Colonic mucosa (tissue), 4 donors: ENCODE results near the gene LIX1L. TPM values are rescaled to one million over a fixed set of nuclear protein-coding genes. Genes with fewer than 3 reads are reported as not detected.

Experiments used
- DNase-seq: peaks from one replicate; pipeline ENCODE4 v3.0.0-alpha.2; 2020
- H3K27ac ChIP-seq: fragments of 200-600 bp; one replicate; pipeline ENCODE4 v1.8.0; 2021
- H3K27me3 ChIP-seq: fragments of 200-600 bp; one replicate; pipeline ENCODE4 v1.8.0; 2021
- H3K36me3 ChIP-seq: fragments of 200-600 bp; one replicate; pipeline ENCODE4 v1.8.0; 2021
- H3K4me1 ChIP-seq: fragments of 200-600 bp; one replicate; pipeline ENCODE4 v1.8.0; 2021; ENCODE audit warnings: mild to moderate bottlenecking
- H3K4me3 ChIP-seq: fragments of 200-600 bp; one replicate; pipeline ENCODE4 v1.8.0; 2021
- H3K9ac ChIP-seq, 2 donors: one replicate each; pipeline ENCODE4 v1.7.0; 2013; ENCODE audit warnings: control low read depth in 2 of 2, low read depth in 2 of 2, low read length in 2 of 2
- H3K9me3 ChIP-seq: fragments of 200-600 bp; one replicate; pipeline ENCODE4 v1.8.0; 2021
- intact Hi-C: fragments of 100-400 bp; cut with DNase I; formaldehyde crosslinking; loops from one replicate; pipeline ENCODE4 v1.14.1; 2022
- total RNA-seq, 2 donors: library from RNA; stranded (reverse); fragmentation: NEBNext Ultra II Directional in 1 of 2; extraction: Animal tissue kit (Norgen Biotek cat#: 25700) in 1 of 2; gene quantifications; one replicate each; pipeline ENCODE4 v1.2.1, GENCODE V29; 2021
- TF ChIP-seq, protein P1 (sequence below): fragments of 200-600 bp; IDR thresholded peaks from one replicate; pipeline ENCODE4 v1.8.0; 2022; ENCODE audit warnings: antibody characterized with exemption, mild to moderate bottlenecking
- donor health status: healthy.
- donor health status: DM: no; HTN: no; CAD: no.
- donor health status: DM: no; HTN: no; CAD: no.

LIX1L gene
- total RNA-seq, 2 donors from 2014 or later, result 4.7 to 8.6 TPM

DNA sequence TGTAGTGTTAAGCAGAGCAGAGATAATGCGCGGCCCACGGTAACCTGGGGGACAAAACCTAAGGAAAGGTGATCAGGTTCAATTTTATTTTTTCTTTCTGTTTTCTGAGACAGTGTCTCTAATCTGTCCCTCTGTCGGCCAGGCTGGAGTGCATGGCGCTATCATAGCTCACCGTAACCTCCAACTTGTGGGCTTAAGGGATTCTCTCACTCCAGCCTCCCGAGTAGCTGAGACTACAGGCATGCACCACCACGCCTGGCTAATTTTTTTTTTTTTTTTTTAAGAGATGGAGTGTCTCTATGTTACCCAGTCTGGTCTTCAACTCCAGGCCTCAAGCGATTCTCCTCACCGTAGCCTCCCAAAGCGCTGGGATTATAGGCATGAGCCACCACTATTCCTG lies 71.4 kb downstream of the LIX1L start:
- Histone ChIP-seq H3K27me3 (peaks cover 4% of the 10 kb centered on the region), H3K27ac (no peak overlapping the region), H3K36me3 (no peaks in the 10 kb centered on the region), H3K9ac (no peak overlapping the region), H3K4me3 (peak overlapping the region; percentile 74), H3K9me3 (no peaks in the 10 kb centered on the region), H3K4me1 (peaks cover 4% of the 10 kb centered on the region)
- TF ChIP-seq, protein P1, sequence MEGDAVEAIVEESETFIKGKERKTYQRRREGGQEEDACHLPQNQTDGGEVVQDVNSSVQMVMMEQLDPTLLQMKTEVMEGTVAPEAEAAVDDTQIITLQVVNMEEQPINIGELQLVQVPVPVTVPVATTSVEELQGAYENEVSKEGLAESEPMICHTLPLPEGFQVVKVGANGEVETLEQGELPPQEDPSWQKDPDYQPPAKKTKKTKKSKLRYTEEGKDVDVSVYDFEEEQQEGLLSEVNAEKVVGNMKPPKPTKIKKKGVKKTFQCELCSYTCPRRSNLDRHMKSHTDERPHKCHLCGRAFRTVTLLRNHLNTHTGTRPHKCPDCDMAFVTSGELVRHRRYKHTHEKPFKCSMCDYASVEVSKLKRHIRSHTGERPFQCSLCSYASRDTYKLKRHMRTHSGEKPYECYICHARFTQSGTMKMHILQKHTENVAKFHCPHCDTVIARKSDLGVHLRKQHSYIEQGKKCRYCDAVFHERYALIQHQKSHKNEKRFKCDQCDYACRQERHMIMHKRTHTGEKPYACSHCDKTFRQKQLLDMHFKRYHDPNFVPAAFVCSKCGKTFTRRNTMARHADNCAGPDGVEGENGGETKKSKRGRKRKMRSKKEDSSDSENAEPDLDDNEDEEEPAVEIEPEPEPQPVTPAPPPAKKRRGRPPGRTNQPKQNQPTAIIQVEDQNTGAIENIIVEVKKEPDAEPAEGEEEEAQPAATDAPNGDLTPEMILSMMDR, result no peak
- intact Hi-C loops, result no loop called here
- no peak for DNase-seq

DNA sequence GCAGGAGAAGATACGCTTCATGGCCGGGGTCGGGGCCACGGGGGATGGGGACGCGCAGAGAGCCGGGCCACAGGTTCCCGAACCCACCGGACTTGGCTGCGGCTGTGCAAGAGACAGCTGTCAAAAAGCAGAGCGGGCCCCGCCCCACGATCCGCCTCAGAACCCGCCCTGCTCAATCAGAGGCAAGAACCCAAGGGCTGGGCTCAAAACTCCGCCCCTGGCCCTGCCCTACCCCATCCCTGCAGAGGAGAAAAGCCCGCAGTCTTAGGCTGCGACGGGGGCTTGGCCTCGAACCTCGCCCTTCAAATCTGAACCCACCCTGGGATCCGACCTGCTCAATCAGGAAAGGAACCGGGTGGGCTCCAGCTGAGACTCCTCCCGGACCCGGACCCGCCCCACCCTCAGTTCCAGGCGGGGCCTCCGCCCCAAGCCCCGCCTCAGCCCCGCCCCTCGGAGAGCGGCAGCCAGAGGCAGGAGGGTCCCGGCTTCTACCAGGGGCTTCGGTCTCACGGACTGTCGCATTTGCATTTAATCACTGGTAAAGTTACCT lies 72.0 kb downstream of the LIX1L start, which contains the start of gene ANKRD35:
ANKRD35 (minus strand) TSS at position 129 of the 550 bp plus-strand sequence; CDS start at position 21, 108 bp downstream.
- no peaks in the 10 kb centered on the region for H3K36me3 ChIP-seq
- intact Hi-C loops, result no loop called here
- TF ChIP-seq, protein P1, result no peak
- H3K9me3 ChIP-seq, result no peaks in the 10 kb centered on the region
- peak within 1 kb of the TSS in 1 of 2 donors; percentile 17 for H3K9ac ChIP-seq
- H3K27me3 ChIP-seq, result peaks cover 4% of the 10 kb centered on the region
- H3K4me1 ChIP-seq, result peaks cover under 1% of the 10 kb centered on the region
- DNase-seq, result peak; percentile 88
- no peak within 1 kb of the TSS for H3K27ac ChIP-seq
- H3K4me3 ChIP-seq, result peak within 1 kb of the TSS; percentile 74

DNA sequence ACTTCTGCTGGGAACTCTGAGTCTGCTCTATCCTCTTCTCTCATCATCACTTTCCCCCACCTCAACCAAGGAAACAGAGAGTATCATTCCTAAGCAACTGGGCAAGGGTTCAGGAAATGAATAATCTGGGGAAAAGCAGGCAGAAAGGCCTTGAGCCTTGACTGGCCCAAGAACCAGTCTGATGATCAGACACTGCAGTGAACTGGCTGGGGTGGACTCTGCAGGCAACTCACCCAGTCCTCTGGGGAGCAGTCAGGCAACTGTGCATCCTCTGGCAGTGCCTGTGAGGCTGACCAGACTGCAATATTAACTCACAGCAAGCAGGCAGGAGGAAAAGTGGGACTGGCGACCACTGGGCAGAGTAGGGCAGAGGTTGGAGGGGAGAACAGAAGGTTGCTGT lies 73.1 kb downstream of the LIX1L start:
- Histone ChIP-seq H3K27me3 (peaks cover 4% of the 10 kb centered on the region), H3K9me3 (no peaks in the 10 kb centered on the region), H3K27ac (no peak overlapping the region), H3K9ac (no peak overlapping the region), H3K4me1 (no peaks in the 10 kb centered on the region), H3K36me3 (no peaks in the 10 kb centered on the region), H3K4me3 (no peak overlapping the region)
- TF ChIP-seq, protein P1, result no peak
- no peak for DNase-seq
- intact Hi-C loops, result no loop called here

Other genes starting within 250 kb of the LIX1L start
- gene CD160, start 238.5 kb downstream of the LIX1L start, total RNA-seq, result under 1 TPM; 0.25 to 0.61 TPM
- gene RNF115, start 133.9 kb downstream of the LIX1L start, total RNA-seq, result 1 to 10 TPM; 6.4 to 6.9 TPM
- gene POLR3C, start 133.8 kb downstream of the LIX1L start, total RNA-seq, result 10 to 100 TPM; 17.2 to 18.8 TPM
- gene NUDT17, start 112.4 kb downstream of the LIX1L start, total RNA-seq, result under 1 TPM; 0.69 to 0.82 TPM
- 10 to 100 TPM; 14.1 to 15.8 TPM for gene PIAS3, start 98.9 kb downstream of the LIX1L start, total RNA-seq
- under 1 TPM; 0.53 to 0.59 TPM for gene ANKRD35, start 72.2 kb downstream of the LIX1L start, total RNA-seq
- 1 to 10 TPM in 1 of 2 donors, under 1 TPM in 1; 0.19 to 1.7 TPM for gene ITGA10, start 48.0 kb downstream of the LIX1L start, total RNA-seq
- 10 to 100 TPM; 28.2 to 31.1 TPM for gene PEX11B, start 39.3 kb downstream of the LIX1L start, total RNA-seq
- 100 to 1,000 TPM; 108 to 148 TPM for gene RBM8A, start 30.5 kb downstream of the LIX1L start, total RNA-seq
- gene ANKRD34A, start 6.6 kb upstream of the LIX1L start, total RNA-seq, result under 1 TPM; 0.21 to 0.44 TPM
- 10 to 100 TPM; 12.6 to 16.1 TPM for gene POLR3GL, start 6.7 kb upstream of the LIX1L start, total RNA-seq
- 100 to 1,000 TPM; 302 to 496 TPM for gene TXNIP, start 38.6 kb upstream of the LIX1L start, total RNA-seq
- not detected for gene HJV, start 63.7 kb upstream of the LIX1L start, total RNA-seq
- 1 to 10 TPM; 1.9 TPM for gene NBPF10, start 186.8 kb upstream of the LIX1L start, total RNA-seq